Sigmoid colon (tissue), 4 donors: Measurements from ENCODE around the gene NCOA4.

Experiments used
- EP300 ChIP-seq, 4 donors: sonication (generic); formaldehyde crosslinking; IDR thresholded peaks; one replicate each; pipeline ENCODE4 v1.6.1; 2017; ENCODE audit warnings: antibody characterized with exemption in 4 of 4
- POLR2A ChIP-seq, 2 donors: fragments of 450-650 bp; IDR thresholded peaks; one replicate each; pipeline ENCODE4 v1.6.1; 2016; ENCODE audit warnings: antibody characterized with exemption in 2 of 2, mild to moderate bottlenecking in 2 of 2, moderate library complexity in 2 of 2
- POLR2AphosphoS5 ChIP-seq, 4 donors: sonication (generic); formaldehyde crosslinking; IDR thresholded peaks; one replicate each; pipeline ENCODE4 v1.6.1; 2017; ENCODE audit warnings: antibody characterized with exemption in 4 of 4
- TF ChIP-seq, protein P1 (sequence below), 4 experiments: fragments of 450-650 bp in 3 of 4; fragments of 200-600 bp in 1 of 4; IDR thresholded peaks; one replicate each; pipeline ENCODE4 v1.5.1; 2016 to 2019; ENCODE audit warnings: antibody characterized with exemption in 4 of 4, mild to moderate bottlenecking in 3 of 4, moderate library complexity in 2 of 4

DNA sequence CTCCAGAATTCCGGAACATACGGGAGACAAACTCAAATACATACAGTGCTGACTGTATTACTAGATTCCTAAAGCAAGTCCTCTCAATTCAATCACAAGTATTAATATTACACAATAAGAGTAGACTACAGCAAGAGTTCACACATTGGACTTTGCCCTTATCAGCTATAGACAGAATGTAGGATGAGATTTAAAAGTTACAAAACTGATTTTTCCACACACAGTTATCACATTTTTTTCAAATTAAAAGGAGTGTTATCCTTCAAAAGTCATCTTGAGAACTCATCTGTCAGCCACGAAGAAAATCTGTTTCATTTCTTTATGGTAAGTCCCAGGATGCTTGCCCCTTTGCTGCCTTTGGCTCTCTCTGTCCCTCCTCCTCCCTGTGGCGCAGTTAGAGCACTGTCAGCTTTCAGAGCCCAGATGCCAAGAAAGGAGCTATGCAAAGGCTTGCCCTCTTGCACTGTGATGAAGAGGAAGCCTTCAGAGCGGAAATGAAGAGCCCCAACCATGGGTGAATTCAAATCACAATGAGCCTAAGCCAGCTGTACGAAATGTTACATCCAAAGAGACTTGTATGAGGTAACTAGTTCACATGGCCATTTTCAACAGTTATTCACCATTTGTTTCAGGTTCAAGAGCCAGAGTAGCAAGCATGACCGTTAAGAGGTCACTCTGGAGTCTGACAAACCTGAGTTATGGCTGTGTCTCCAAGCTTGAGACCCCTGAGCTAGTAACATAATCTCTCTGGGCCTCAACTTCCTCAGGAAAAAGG lies 10.7 kb downstream of the NCOA4 start:
- TF ChIP-seq, protein P1, sequence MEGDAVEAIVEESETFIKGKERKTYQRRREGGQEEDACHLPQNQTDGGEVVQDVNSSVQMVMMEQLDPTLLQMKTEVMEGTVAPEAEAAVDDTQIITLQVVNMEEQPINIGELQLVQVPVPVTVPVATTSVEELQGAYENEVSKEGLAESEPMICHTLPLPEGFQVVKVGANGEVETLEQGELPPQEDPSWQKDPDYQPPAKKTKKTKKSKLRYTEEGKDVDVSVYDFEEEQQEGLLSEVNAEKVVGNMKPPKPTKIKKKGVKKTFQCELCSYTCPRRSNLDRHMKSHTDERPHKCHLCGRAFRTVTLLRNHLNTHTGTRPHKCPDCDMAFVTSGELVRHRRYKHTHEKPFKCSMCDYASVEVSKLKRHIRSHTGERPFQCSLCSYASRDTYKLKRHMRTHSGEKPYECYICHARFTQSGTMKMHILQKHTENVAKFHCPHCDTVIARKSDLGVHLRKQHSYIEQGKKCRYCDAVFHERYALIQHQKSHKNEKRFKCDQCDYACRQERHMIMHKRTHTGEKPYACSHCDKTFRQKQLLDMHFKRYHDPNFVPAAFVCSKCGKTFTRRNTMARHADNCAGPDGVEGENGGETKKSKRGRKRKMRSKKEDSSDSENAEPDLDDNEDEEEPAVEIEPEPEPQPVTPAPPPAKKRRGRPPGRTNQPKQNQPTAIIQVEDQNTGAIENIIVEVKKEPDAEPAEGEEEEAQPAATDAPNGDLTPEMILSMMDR (IDR thresholded peaks at IDR 0.05) = no peak
- TF ChIP-seq POLR2A (IDR thresholded peaks at IDR 0.05) = no peak
- no peak for TF ChIP-seq POLR2AphosphoS5 (IDR thresholded peaks at IDR 0.05)
- TF ChIP-seq EP300 (IDR thresholded peaks at IDR 0.05) = no peak
